HG03103 (cell line): ENCODE measurements around the gene RNF125.

Experiments
- ATAC-seq: cut with Tn5 transposase; IDR thresholded peaks from one replicate; pipeline ENCODE4 v1.9.1; 2021; ENCODE audit warnings: low read depth; ENCODE audit not compliant: unreplicated experiment

Gene RNF125

DNA sequence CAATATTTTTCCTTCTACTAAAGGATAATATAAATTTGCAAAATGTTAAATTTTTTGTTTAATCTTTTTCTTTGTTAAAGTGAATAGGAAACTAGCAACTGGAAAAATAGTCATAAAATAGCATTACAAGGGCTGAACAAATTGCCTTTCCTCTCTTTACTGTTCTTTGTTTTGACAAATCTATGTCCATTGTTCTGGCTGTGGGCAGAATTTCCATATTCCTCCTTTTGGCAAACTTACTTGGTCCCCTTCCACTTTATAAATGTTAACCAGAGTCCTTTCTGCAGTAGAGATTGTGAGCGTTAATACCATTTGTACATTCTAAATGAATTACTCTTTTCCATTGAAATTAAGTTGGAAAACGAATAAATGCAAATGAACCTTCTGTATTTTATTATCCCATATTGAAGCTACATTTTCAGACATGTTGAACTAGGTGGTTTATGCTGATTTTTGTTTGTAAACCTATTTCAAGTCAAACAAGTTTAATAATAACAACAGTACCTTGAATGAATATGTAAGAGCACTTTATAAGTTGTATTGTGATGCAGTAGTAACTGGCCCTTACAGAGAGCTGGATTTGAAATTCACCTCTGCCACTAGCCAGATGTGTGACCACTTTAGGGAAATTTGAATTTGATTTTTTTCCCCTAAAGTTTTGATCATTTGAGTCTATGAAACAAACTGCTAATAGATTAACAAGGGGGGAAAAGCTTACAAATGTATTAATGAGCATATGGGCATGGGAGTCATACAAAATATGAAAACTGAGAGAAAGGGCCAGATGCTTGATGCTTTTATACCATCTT lies 3.3 kb downstream of the RNF125 start:
- no peak for ATAC-seq

- ATAC-seq = no peak
Observed at GRCh38 chr18:32025744-32026143, 7.1 kb downstream of the RNF125 start.

DNA sequence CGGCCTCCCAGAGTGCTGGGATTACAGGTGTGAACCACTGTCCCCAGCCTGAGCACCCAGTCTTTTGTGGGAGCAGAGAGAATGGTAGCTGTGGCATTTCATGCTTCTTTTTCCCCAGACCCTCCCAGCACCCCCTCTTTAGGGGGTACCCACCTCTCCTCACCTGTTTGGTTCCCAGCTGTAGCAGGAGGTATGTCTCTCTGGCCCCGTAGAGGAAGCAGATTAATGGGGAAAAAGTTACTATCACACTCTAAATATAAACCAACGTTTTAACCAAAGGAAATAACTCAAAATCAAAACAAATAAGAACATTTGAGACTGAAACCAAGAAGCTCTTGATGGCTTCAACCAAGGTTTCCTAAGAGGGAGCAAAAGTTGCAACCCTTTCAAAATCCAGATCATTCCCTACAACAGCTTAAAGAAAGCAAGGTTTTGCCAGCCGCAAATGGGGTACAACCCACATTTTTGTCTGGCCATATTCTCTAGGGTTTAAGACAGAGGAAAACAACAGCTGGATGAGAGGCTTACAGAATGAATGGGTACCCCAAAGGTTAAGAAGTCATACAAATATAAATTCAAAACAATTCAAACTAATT lies 8.0 kb downstream of the RNF125 start:
- no peak for ATAC-seq

- no peak for ATAC-seq
Observed at GRCh38 chr18:32029558-32029957, 10.9 kb downstream of the RNF125 start.

- no peak for ATAC-seq
Observed at GRCh38 chr18:32032609-32033008, 14.0 kb downstream of the RNF125 start.

DNA sequence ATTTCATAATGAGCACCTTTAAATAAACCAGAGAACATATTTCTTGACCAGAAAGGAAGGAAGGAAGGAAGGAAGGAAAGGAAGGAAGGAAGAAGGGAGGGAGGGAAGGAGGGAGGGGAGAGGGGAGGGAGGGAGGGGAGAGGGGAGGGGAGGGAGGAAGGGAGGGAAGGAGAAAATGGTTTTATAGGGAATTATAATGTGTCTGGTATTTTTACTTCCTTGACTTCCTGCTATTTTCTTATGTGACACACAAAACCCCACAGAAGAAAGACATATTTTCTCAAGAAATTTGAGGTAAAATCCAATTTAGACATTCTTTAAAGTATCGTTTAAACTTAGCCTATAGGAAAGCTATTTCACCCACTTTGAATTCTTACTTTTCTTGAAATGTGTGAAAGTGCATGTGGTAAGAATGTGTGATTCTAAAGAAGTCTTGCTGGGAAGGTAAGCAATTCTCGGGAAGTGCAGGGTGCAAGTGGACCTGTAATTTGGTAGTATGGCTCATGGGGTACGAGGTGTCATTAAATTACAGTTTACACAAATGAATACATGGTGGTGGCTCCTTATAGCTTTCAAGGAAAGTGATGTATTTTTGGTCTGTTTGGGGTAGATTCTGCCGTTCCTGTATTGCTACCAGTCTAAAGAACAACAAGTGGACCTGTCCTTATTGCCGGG lies 18.0 kb downstream of the RNF125 start:
- no peak for ATAC-seq

DNA sequence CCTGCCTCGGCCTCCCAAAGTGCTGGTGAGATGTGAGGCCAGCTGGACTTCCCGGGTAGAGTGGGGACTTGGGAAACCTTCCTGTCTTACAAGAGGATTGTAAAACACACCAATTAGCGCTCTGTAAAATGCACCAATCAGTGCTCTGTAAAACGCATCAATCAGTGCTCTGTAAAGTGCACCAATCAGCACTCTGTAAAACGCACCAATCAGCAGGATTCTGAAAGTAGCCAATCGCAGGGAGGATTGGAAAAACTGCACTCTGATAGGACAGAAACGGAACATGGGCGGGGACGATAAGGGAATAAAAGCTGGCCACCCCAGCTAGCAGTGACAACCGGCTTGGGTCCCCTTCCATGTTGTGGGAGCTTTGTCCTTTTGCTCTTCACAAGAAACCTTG lies 19.0 kb downstream of the RNF125 start:
- ATAC-seq = no peak

DNA sequence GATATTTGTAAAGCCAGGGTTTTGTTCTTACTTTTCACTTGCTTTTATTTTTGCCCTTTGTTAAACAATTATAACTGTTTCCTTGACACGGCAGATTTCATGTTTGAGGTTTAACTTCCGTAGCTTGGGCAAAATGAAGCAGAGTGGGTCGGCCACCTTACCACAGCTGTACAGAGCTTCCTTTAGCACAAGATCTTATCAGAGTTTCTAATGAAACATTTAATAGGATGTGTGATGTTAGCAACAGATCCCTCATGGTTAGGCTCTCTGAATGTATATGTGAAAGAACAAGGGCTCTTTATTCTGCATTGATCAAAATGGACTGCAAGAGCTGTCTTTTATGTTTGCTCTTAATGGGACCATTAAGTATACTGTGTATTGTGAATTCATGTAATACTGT lies 22.3 kb downstream of the RNF125 start:
- ATAC-seq = peak; percentile 86

DNA sequence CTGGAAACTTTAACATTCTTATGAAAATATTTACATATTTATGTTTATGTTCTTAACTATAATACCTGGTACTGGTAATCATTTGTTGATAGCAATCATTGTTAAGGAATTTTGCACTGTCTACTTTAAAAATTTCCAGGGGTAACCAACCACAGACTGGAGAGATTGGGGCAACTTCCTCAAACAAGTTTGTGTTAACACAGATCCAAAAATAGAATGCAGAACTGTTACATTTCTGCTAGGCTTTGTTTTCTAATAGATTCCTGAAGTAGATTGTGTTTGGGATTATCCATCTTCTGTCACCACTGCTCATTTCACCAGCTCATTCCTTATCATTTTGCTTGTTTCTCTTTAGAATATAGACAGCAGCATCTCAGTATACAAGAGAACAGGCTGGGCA lies 23.7 kb downstream of the RNF125 start:
- ATAC-seq = no peak

DNA sequence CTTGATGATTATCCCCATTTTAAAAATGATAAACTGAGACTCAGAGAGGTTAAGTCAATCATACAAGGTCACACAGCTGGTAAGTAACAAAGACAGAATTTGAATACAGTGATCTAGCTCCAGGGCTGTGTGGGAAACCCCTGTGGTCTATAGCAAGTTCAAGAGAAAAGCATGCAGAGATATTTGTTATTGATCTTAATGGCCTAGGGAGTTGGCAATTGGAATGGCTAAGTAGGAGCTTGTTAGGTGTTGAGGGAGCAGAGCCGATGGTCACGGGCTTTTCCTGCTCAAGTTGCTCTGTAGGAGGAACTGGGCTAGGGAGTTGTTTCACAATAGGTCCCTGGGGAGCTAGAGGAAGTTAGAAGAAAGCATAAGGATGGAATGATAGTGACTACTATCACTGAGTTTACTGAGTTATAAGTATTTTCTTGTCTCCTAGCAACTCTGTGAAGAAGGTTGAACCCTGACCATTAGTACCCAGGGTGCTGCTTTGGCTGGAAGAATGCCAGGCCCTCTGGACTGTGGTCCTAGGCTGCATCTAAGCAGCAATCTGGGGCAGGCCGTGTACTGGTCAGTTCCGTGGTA lies 30.0 kb downstream of the RNF125 start:
- peak; percentile 57 for ATAC-seq

GRCh38 chr18:32049393-32050171 lies 31.0 kb downstream of the RNF125 start:
- peak; percentile 46 for ATAC-seq

- no peak for ATAC-seq
Observed at GRCh38 chr18:32056613-32057358, 38.2 kb downstream of the RNF125 start.

DNA sequence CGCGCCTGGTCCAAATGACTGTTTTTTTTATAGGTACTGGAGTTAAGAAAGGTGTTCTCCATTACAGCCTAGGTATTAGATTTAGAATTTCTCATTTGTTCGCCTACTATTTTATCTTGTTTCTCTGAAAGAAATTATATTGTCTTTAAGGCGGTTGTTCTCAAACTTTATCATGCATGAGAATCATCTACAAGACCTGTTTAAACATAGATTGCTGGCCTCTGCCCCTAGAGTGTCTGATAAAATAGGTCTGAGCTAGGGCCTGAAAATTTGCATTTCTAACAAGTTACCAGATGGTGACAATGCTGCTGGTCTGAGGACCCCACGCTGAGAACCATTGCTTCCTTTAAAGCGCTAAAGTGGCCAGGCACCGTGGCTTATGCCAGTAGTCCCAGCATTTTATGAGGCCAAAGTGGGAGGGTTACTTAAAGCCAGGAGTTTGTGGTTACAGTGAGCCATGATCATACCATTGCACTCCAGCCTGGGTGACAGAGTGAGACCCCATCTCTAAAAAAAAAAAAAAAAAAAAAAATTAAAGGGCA lies 39.1 kb downstream of the RNF125 start:
- ATAC-seq = no peak

- no peak for ATAC-seq
Observed at GRCh38 chr18:32060026-32060425, 41.4 kb downstream of the RNF125 start.

- no peak for ATAC-seq
Observed at GRCh38 chr18:32067375-32068167, 48.9 kb downstream of the RNF125 start.

GRCh38 chr18:32072321-32072720 lies 53.7 kb downstream of the RNF125 start:
- ATAC-seq = peak; percentile 70

- ATAC-seq = no peak
Observed at GRCh38 chr18:32074206-32074605, 55.6 kb downstream of the RNF125 start.

DNA sequence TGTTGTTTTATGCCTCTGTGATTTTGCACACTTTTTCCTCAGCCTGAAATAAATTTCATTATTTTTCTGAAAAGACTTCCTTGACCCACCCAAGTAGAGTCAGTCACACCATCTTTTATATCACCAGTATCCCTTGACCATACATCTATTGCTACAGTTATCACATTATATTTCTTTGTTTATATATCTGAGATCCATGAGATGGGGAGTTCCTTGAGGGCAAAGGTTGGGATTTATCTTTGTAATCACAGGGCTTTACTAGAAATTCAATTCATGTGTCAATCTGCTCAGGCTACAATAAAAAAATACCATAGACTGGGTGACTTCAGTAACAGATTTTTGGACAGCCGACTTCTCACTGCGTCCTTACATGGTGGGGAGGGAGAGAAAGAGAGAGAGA lies 60.2 kb downstream of the RNF125 start:
- no peak for ATAC-seq

DNA sequence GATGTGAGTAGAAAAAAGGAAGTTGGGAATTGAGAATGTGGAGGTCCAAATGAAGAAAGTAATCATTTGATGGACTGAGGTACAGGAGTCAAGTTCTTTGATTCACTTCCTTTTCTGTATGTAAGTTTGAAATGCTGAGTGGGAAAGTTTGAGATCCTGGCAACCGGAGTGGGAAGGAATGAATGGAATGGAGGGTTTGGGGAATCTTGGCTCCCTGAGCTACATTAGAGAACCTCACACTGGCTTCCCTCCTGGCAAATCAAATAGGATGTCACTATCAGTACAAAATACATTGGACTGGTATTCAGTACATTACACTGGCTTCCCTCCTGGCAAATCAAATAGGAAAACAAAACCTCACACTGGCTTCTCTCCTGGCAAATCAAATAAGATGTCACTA lies 63.3 kb downstream of the RNF125 start:
- no peak for ATAC-seq
